Neural progenitor cell (in vitro differentiated cells): Measurements from ENCODE around the gene CHIA. TPM values are rescaled to one million over a fixed set of nuclear protein-coding genes. Genes with fewer than 3 reads are reported as not detected.

ENCODE experiments used
- DNase-seq: peaks from one replicate; pipeline ENCODE4 v3.0.0-alpha.2; 2016; ENCODE audit warnings: low spot score
- H2AFZ ChIP-seq: fragments of 200-600 bp; sonication (generic); replicated peaks from 2 replicates; pipeline ENCODE4 v1.6.1; 2016; ENCODE audit warnings: antibody characterized with exemption
- H3F3A ChIP-seq: fragments of 200-600 bp; sonication (generic); 2 replicates; pipeline ENCODE4 v1.6.1; 2016; ENCODE audit warnings: antibody characterized with exemption, low read depth
- H3K27ac ChIP-seq: fragments of 200-600 bp; sonication (generic); 2 replicates; pipeline ENCODE4 v1.5.1; 2016; ENCODE audit warnings: mild to moderate bottlenecking
- H3K27me3 ChIP-seq: fragments of 200-600 bp; sonication (generic); 2 replicates; pipeline ENCODE4 v1.6.1; 2016; ENCODE audit warnings: mild to moderate bottlenecking, moderate library complexity
- H3K36me3 ChIP-seq: fragments of 200-600 bp; sonication (generic); 2 replicates; pipeline ENCODE4 v1.5.1; 2016
- H3K4me1 ChIP-seq: fragments of 200-600 bp; sonication (generic); 2 replicates; pipeline ENCODE4 v1.6.1; 2016; ENCODE audit warnings: mixed run types
- H3K4me2 ChIP-seq: fragments of 200-600 bp; sonication (generic); 2 replicates; pipeline ENCODE4 v1.6.1; 2016
- H3K4me3 ChIP-seq: fragments of 200-600 bp; sonication (generic); 2 replicates; pipeline ENCODE4 v1.5.1; 2016
- H3K79me2 ChIP-seq: fragments of 200-600 bp; sonication (generic); 2 replicates; pipeline ENCODE4 v1.6.1; 2016; ENCODE audit warnings: low read depth
- H3K9ac ChIP-seq: fragments of 200-600 bp; sonication (generic); 2 replicates; pipeline ENCODE4 v1.6.1; 2016
- H3K9me3 ChIP-seq: fragments of 200-600 bp; sonication (generic); 2 replicates; pipeline ENCODE4 v1.5.1; 2016; ENCODE audit warnings: low read depth
- H4K20me1 ChIP-seq: fragments of 200-600 bp; sonication (generic); 2 replicates; pipeline ENCODE4 v1.6.1; 2016; ENCODE audit warnings: low read depth
- H3K27ac Mint-ChIP-seq: 3 replicates; pipeline ENCODE4 v1.8.0; 2021; ENCODE audit warnings: mixed read lengths
- H3K27me3 Mint-ChIP-seq: 2 replicates; pipeline ENCODE4 v1.8.0; 2022; ENCODE audit warnings: low read depth, mild to moderate bottlenecking, inconsistent platforms, moderate library complexity, mixed read lengths; ENCODE audit not compliant: insufficient read depth
- H3K36me3 Mint-ChIP-seq: 3 replicates; pipeline ENCODE4 v1.8.0; 2021; ENCODE audit warnings: mixed read lengths
- H3K4me1 Mint-ChIP-seq: 3 replicates; pipeline ENCODE4 v1.8.0; 2021; ENCODE audit warnings: mixed read lengths
- H3K4me3 Mint-ChIP-seq: 3 replicates; pipeline ENCODE4 v1.8.0; 2021; ENCODE audit warnings: mild to moderate bottlenecking, moderate library complexity, mixed read lengths
- H3K9me3 Mint-ChIP-seq: 3 replicates; pipeline ENCODE4 v1.8.0; 2020; ENCODE audit warnings: mixed read lengths
- EZH2 ChIP-seq: fragments of 200-600 bp; sonication (generic); IDR thresholded peaks from 2 replicates; pipeline ENCODE4 v1.6.1; 2017; ENCODE audit warnings: antibody characterized with exemption, mild to moderate bottlenecking, moderate library complexity
- EZH2phosphoT487 ChIP-seq: fragments of 200-600 bp; sonication (generic); IDR thresholded peaks from 2 replicates; pipeline ENCODE4 v1.6.1; 2017; ENCODE audit warnings: antibody characterized with exemption
- total RNA-seq: library from RNA; depleted of rRNA; stranded (reverse); fragments of >200 nt; gene quantifications from 2 replicates; pipeline ENCODE4 v1.2.3, GENCODE V29; 2015; ENCODE audit warnings: low replicate concordance
- TF ChIP-seq, protein P1 (sequence below): fragments of 200-600 bp; sonication (generic); IDR thresholded peaks from 2 replicates; pipeline ENCODE4 v1.5.1; 2017; ENCODE audit warnings: antibody characterized with exemption, mild to moderate bottlenecking

The CHIA gene
- total RNA-seq, 1 donor from 2014 or later: not detected

DNA sequence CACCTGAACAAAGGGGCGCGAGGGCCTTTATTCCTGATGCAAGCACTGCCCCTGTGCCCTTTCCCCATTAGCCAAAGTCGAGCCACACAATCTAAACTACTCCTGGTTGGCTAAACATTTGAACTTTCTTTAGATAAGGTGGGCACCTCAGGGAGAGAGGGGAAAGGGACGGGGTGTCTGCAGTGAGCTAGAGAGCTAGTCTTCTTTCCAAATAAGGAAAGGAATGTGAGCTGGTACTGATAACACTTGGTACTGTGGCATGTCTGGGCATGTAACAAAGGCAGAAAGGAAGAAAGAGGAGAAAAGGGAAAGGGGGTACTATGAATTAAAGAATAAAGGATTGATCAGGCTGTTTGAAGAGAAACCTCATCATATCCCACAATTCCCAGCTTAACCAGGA is 74.0 kb downstream of the CHIA start:
- no peaks in the 10 kb centered on the region for H3K9me3 ChIP-seq
- H3K4me1 ChIP-seq: peaks cover 25% of the 10 kb centered on the region
- H4K20me1 ChIP-seq: no peaks in the 10 kb centered on the region
- no peak overlapping the region for H3K27ac ChIP-seq
- H2AFZ ChIP-seq: peak overlapping the region; percentile 76
- H3K4me3 Mint-ChIP-seq: no peak overlapping the region
- DNase-seq: peak; percentile 7
- no peaks in the 10 kb centered on the region for H3K9me3 Mint-ChIP-seq
- H3K36me3 Mint-ChIP-seq: no peaks in the 10 kb centered on the region
- H3K4me2 ChIP-seq: peak overlapping the region; percentile 30
- H3K4me3 ChIP-seq: no peak overlapping the region
- H3K79me2 ChIP-seq: no peaks in the 10 kb centered on the region
- H3K36me3 ChIP-seq: no peaks in the 10 kb centered on the region
- no peaks in the 10 kb centered on the region for H3F3A ChIP-seq
- TF ChIP-seq EZH2phosphoT487: no peak
- no peak for TF ChIP-seq EZH2
- TF ChIP-seq, protein P1, sequence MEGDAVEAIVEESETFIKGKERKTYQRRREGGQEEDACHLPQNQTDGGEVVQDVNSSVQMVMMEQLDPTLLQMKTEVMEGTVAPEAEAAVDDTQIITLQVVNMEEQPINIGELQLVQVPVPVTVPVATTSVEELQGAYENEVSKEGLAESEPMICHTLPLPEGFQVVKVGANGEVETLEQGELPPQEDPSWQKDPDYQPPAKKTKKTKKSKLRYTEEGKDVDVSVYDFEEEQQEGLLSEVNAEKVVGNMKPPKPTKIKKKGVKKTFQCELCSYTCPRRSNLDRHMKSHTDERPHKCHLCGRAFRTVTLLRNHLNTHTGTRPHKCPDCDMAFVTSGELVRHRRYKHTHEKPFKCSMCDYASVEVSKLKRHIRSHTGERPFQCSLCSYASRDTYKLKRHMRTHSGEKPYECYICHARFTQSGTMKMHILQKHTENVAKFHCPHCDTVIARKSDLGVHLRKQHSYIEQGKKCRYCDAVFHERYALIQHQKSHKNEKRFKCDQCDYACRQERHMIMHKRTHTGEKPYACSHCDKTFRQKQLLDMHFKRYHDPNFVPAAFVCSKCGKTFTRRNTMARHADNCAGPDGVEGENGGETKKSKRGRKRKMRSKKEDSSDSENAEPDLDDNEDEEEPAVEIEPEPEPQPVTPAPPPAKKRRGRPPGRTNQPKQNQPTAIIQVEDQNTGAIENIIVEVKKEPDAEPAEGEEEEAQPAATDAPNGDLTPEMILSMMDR: no peak
- H3K27ac Mint-ChIP-seq: peak overlapping the region; percentile 0
- no peaks in the 10 kb centered on the region for H3K27me3 ChIP-seq
- H3K4me1 Mint-ChIP-seq: no peaks in the 10 kb centered on the region
- peaks cover 2% of the 10 kb centered on the region for H3K27me3 Mint-ChIP-seq
- no peak overlapping the region for H3K9ac ChIP-seq

DNA sequence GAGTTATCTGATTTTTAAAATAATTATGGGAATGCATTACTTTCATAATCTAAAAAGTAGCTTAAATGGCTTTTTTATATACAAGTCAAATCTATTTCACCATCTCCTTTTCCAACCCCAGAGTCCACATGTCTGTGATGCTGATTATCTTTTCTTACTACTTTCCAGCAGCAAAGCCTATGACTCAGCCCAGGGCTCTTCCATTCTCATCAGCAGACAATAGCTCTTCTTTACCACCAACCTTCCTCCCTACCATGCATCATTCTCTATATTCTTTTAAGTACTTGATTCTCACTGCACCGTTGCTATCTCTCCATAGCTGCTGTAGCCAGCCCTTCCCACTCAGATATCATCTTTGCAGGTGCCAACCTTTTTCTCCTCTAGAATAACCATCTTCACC is 75.6 kb downstream of the CHIA start:
- Mint-ChIP-seq H3K4me1 (no peaks in the 10 kb centered on the region), H3K9me3 (no peaks in the 10 kb centered on the region), H3K4me3 (no peak overlapping the region), H3K27ac (no peak overlapping the region), H3K27me3 (peaks cover 2% of the 10 kb centered on the region), H3K36me3 (no peaks in the 10 kb centered on the region)
- H3K79me2 ChIP-seq: no peaks in the 10 kb centered on the region
- H3K27ac ChIP-seq: no peak overlapping the region
- H3K4me1 ChIP-seq: peaks cover 25% of the 10 kb centered on the region
- H3K4me2 ChIP-seq: no peak overlapping the region
- H4K20me1 ChIP-seq: no peaks in the 10 kb centered on the region
- H3K9me3 ChIP-seq: no peaks in the 10 kb centered on the region
- H3K4me3 ChIP-seq: no peak overlapping the region
- H3K36me3 ChIP-seq: no peaks in the 10 kb centered on the region
- TF ChIP-seq, protein P1: no peak
- TF ChIP-seq EZH2: no peak
- no peak for TF ChIP-seq EZH2phosphoT487
- H3F3A ChIP-seq: no peaks in the 10 kb centered on the region
- no peak for DNase-seq
- H3K27me3 ChIP-seq: no peaks in the 10 kb centered on the region
- H2AFZ ChIP-seq: peak overlapping the region; percentile 64
- no peak overlapping the region for H3K9ac ChIP-seq

DNA sequence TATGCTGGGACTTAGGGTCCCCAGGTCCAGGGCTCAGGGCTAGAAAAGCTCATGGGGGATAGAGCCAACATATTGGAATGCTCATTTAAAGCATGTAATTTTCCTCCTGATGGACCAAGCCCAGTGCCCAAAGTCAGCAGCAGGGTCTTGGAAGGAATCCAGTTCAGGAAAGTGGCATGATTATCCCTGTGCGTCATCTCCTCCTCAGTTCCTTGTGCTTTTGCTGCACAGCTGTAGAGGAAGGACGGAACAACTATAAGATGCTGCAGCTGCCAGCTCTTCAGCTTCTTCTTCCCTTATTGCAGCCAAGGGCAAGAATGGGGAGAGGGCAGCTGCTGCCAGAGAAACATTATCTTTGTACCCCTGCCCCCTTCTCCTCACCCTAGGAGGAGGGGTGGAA is 78.5 kb downstream of the CHIA start:
- no peaks in the 10 kb centered on the region for H3K9me3 ChIP-seq
- Mint-ChIP-seq H3K36me3 (no peaks in the 10 kb centered on the region), H3K9me3 (no peaks in the 10 kb centered on the region), H3K4me1 (no peaks in the 10 kb centered on the region), H3K27ac (no peak overlapping the region), H3K27me3 (peaks cover 2% of the 10 kb centered on the region), H3K4me3 (no peak overlapping the region)
- H3K4me2 ChIP-seq: no peak overlapping the region
- H3K4me3 ChIP-seq: no peak overlapping the region
- no peaks in the 10 kb centered on the region for H3K36me3 ChIP-seq
- H3K27ac ChIP-seq: no peak overlapping the region
- no peak for DNase-seq
- H4K20me1 ChIP-seq: no peaks in the 10 kb centered on the region
- TF ChIP-seq, protein P1: no peak
- TF ChIP-seq EZH2phosphoT487 (no peak), EZH2 (no peak)
- no peak overlapping the region for H2AFZ ChIP-seq
- peaks cover 23% of the 10 kb centered on the region for H3K4me1 ChIP-seq
- no peaks in the 10 kb centered on the region for H3K27me3 ChIP-seq
- H3F3A ChIP-seq: no peaks in the 10 kb centered on the region
- H3K9ac ChIP-seq: no peak overlapping the region
- no peaks in the 10 kb centered on the region for H3K79me2 ChIP-seq
